A549 (cell line): ENCODE measurements around the gene CCDC127. TPM values are rescaled to one million over a fixed set of nuclear protein-coding genes. Genes with fewer than 3 reads are reported as not detected.

ENCODE experiments used
- ATAC-seq, 2 experiments: fragments of 200-7000 bp in 1 of 2; fragments of >200 bp in 1 of 2; cut with Nextera tagmentation in 1 of 2; cut with Tn5 transposase in 1 of 2; 3 replicates each; pipeline versions ENCODE4 v1.8.0 to v1.9.1; 2018 to 2020; ENCODE audit warnings: mild to moderate bottlenecking in 1 of 2, moderate library complexity in 1 of 2
- CTCF ChIA-PET: fragments of 300-600 bp; sonication (Branson Sonifier 250); formaldehyde crosslinking; extraction: SDS; loops from one replicate; lab custom pipeline; 2021; ENCODE audit warnings: antibody characterized with exemption, inconsistent platforms; lab: Yijun Ruan, JAX
- POLR2A ChIA-PET: fragments of 350-600 bp; formaldehyde crosslinking; extraction: SDS; loops from one replicate; lab custom pipeline; 2021; ENCODE audit warnings: antibody characterized with exemption, inconsistent platforms; lab: Yijun Ruan, JAX
- DNase-seq, 2 experiments: peaks; one replicate each; pipeline versions ENCODE4 v3.0.0 to v3.0.0-alpha.2; 2011 to 2016; ENCODE audit warnings: low read depth in 1 of 2, low spot score in 1 of 2
- FAIRE-seq: peaks from 2 replicates; lab custom pipeline; 2011; peaks lifted over from hg19 to GRCh38; lab: Jason Lieb, UNC
- H3K27ac ChIP-seq, 2 experiments: fragments of >200 bp; sonication (Bioruptor Twin); formaldehyde crosslinking; 3 replicates each; pipeline ENCODE4 v1.5.1; 2016 to 2017
- H3K4me1 ChIP-seq: fragments of >200 bp; sonication (Bioruptor Twin); formaldehyde crosslinking; 3 replicates; pipeline ENCODE4 v1.6.1; 2016
- H3K4me2 ChIP-seq: fragments of >200 bp; sonication (Bioruptor Twin); formaldehyde crosslinking; 3 replicates; pipeline ENCODE4 v1.6.1; 2016
- H3K4me3 ChIP-seq: fragments of >200 bp; sonication (Bioruptor Twin); formaldehyde crosslinking; 3 replicates; pipeline ENCODE4 v1.5.1; 2016
- H3K9me3 ChIP-seq: fragments of >200 bp; sonication (Bioruptor Twin); formaldehyde crosslinking; 3 replicates; pipeline ENCODE4 v1.6.1; 2016
- BHLHE40 ChIP-seq: IDR thresholded peaks from 2 replicates; pipeline ENCODE4 v1.6.1; 2012; ENCODE audit warnings: low read depth, low read length, inconsistent platforms
- CHD4 ChIP-seq: fragments of 200-600 bp; sonication (generic); IDR thresholded peaks from 2 replicates; pipeline ENCODE4 v1.6.1; 2016; ENCODE audit warnings: antibody characterized with exemption, mild to moderate bottlenecking, borderline replicate concordance
- EHF ChIP-seq: fragments of 250-450 bp; sonication (Bioruptor Pico); IDR thresholded peaks from 2 replicates; pipeline ENCODE4 v1.5.0; 2020; ENCODE audit warnings: mild to moderate bottlenecking
- EHMT2 ChIP-seq: fragments of 200-600 bp; sonication (generic); IDR thresholded peaks from 2 replicates; pipeline ENCODE4 v1.6.1; 2016; ENCODE audit warnings: antibody characterized with exemption, low read depth, mild to moderate bottlenecking, moderate library complexity
- ESRRA ChIP-seq: fragments of 150-350 bp; IDR thresholded peaks from 2 replicates; pipeline ENCODE4 v1.6.1; 2014; ENCODE audit warnings: mild to moderate bottlenecking, low read length, borderline replicate concordance
- FOXS1 ChIP-seq: fragments of 250-450 bp; sonication (Bioruptor Pico); IDR thresholded peaks from 2 replicates; pipeline ENCODE4 v1.5.0; 2020; ENCODE audit warnings: mild to moderate bottlenecking, moderate library complexity
- GATA3 ChIP-seq: IDR thresholded peaks from 2 replicates; pipeline ENCODE4 v1.6.1; 2012; ENCODE audit warnings: borderline replicate concordance
- HEYL ChIP-seq: fragments of 250-450 bp; sonication (Bioruptor Pico); IDR thresholded peaks from 2 replicates; pipeline ENCODE4 v1.8.0; 2021; ENCODE audit warnings: mild to moderate bottlenecking, moderate library complexity
- HOXA7 ChIP-seq: fragments of 250-450 bp; sonication (Bioruptor Pico); IDR thresholded peaks from 2 replicates; pipeline ENCODE4 v1.5.0; 2020; ENCODE audit warnings: mild to moderate bottlenecking, moderate library complexity
- HOXB13 ChIP-seq: fragments of 250-450 bp; sonication (Bioruptor Pico); IDR thresholded peaks from 2 replicates; pipeline ENCODE4 v1.5.0; 2020; ENCODE audit warnings: low read depth, mild to moderate bottlenecking, moderate library complexity
- JUN ChIP-seq, 2 experiments: fragments of >200 bp; sonication (Bioruptor Twin); formaldehyde crosslinking; IDR thresholded peaks; 2 replicates in 1 of 2; 3 replicates in 1 of 2; pipeline ENCODE4 v1.6.1; 2016 to 2017
- KDM1A ChIP-seq: fragments of 200-600 bp; sonication (generic); IDR thresholded peaks from 2 replicates; pipeline ENCODE4 v1.6.1; 2016; ENCODE audit warnings: low read depth, mild to moderate bottlenecking
- KDM5A ChIP-seq: fragments of 200-600 bp; sonication (generic); IDR thresholded peaks from 2 replicates; pipeline ENCODE4 v1.6.1; 2016; ENCODE audit warnings: antibody characterized with exemption, mild to moderate bottlenecking
- MYC ChIP-seq: IDR thresholded peaks from 2 replicates; pipeline ENCODE4 v1.6.1; 2012; ENCODE audit warnings: mild to moderate bottlenecking, inconsistent platforms, low read length, improper control_type of control experiment, borderline replicate concordance
- NPAS2 ChIP-seq: fragments of 250-450 bp; sonication (Bioruptor Pico); IDR thresholded peaks from 2 replicates; pipeline ENCODE4 v1.8.0; 2022; ENCODE audit warnings: mild to moderate bottlenecking, moderate library complexity, borderline replicate concordance
- RAD21 ChIP-seq, 2 experiments: fragments of >200 bp in 1 of 2; sonication (Bioruptor Twin) in 1 of 2; formaldehyde crosslinking in 1 of 2; IDR thresholded peaks in 1 of 2; conservative IDR thresholded peaks in 1 of 2; 2 replicates in 1 of 2; 3 replicates in 1 of 2; pipeline ENCODE4 v1.6.1; 2012 to 2018; ENCODE audit warnings: inconsistent platforms in 1 of 2
- RARB ChIP-seq: fragments of 250-450 bp; sonication (Bioruptor Pico); IDR thresholded peaks from 2 replicates; pipeline ENCODE4 v1.8.0; 2021; ENCODE audit warnings: mild to moderate bottlenecking, moderate library complexity
- RCOR1 ChIP-seq: fragments of 150-350 bp; IDR thresholded peaks from 2 replicates; pipeline ENCODE4 v1.6.1; 2014; ENCODE audit warnings: antibody characterized with exemption, low read length, low read depth
- RFX5 ChIP-seq: fragments of 450-650 bp; IDR thresholded peaks from 2 replicates; pipeline ENCODE4 v1.7.1; 2014; ENCODE audit warnings: antibody characterized with exemption, mild to moderate bottlenecking, moderate library complexity
- SREBF2 ChIP-seq: fragments of 450-650 bp; IDR thresholded peaks from 2 replicates; pipeline ENCODE4 v1.6.1; 2014; ENCODE audit warnings: mild to moderate bottlenecking, moderate library complexity
- TP53 ChIP-seq: fragments of 250-450 bp; sonication (Bioruptor Pico); IDR thresholded peaks from 2 replicates; pipeline ENCODE4 v1.5.0; 2021; ENCODE audit warnings: mild to moderate bottlenecking, moderate library complexity
- ZSCAN20 ChIP-seq: fragments of 250-450 bp; sonication (Bioruptor Pico); IDR thresholded peaks from 2 replicates; pipeline ENCODE4 v1.8.0; 2022; ENCODE audit warnings: mild to moderate bottlenecking, moderate library complexity
- WGBS: methylation state at CpG from one replicate; pipeline ENCODE4 v1.1.6; 2017; ENCODE audit errors: missing lambda C conversion rate; 5-methylcytosine and 5-hydroxymethylcytosine counted together
- polyA plus RNA-seq, 4 experiments: library from polyadenylated mRNA; depleted of rRNA in 3 of 4; stranded (reverse); fragments of >200 nt; fragmentation: RNase III in 1 of 4; extraction: RNeasy Plus Mini Kit Qiagen cat#74134 plus additional on column Dnase treatment in 1 of 4; gene quantifications; 2 replicates in 3 of 4; 3 replicates in 1 of 4; pipeline ENCODE4 v1.2.3, GENCODE V29; 2011 to 2017
- TF ChIP-seq, protein P1 (sequence below): fragments of 150-350 bp; IDR thresholded peaks from 2 replicates; pipeline ENCODE4 v1.6.1; 2014; ENCODE audit warnings: low read depth, mild to moderate bottlenecking, low read length
- TF ChIP-seq, protein P2 (sequence below): IDR thresholded peaks from 2 replicates; pipeline ENCODE4 v1.6.1; 2012; ENCODE audit warnings: low read depth, borderline replicate concordance
- TF ChIP-seq, protein P3 (sequence below): fragments of >200 bp; sonication (Bioruptor Twin); formaldehyde crosslinking; IDR thresholded peaks from 3 replicates; pipeline ENCODE4 v1.6.1; 2016
- TF ChIP-seq, protein P4 (sequence below): fragments of 250-450 bp; sonication (Bioruptor Pico); IDR thresholded peaks from 2 replicates; pipeline ENCODE4 v1.5.0; 2021; ENCODE audit warnings: mild to moderate bottlenecking, moderate library complexity, borderline replicate concordance
- TF ChIP-seq, protein P5 (sequence below): IDR thresholded peaks from 2 replicates; pipeline ENCODE4 v1.6.1; 2012

The CCDC127 gene
- polyA plus RNA-seq, 2 of the 4 experiments (the other 2 are of a cell fraction): 5.1 to 6.2 TPM

DNA sequence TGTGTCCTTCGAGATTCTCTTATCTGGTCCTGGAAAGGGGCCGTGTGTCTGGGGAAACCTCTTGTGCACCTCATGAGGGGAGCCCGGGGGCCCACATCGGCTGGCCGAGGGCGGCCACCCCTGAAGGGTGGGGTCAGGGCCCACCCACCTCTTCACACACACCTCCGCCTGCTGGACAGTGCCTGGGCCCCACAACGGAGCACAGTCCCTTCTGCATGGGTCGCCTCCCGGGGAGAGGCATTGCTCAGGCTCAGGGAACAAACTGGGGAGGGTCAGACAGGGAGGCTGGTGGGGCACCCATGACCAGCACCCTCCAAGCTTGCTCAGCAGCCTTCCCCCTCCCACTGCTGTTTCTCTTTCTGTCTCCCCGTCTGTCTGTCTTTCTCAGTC lies 28.0 kb downstream of the CCDC127 start:
- ATAC-seq: no peak
- DNase-seq: no peak
- H3K4me1 ChIP-seq: no peaks in the 10 kb centered on the region
- ChIA-PET POLR2A (interaction anchor here (1.5 kb wide), 1 partner anchor 81 kb away, joined by 5 read pairs; the partner anchor contains the start of gene PDCD6), CTCF (interaction anchor here (1.8 to 2.0 kb wide), 2 partner anchors 10 to 28 kb away, joined by 11 to 12 read pairs; partner anchors contain the start of genes CCDC127 and SDHA)
- TF ChIP-seq SREBF2 (no peak), NPAS2 (CRISPR knock-in tag) (no peak), EHF (no peak), ESRRA (no peak), FOXS1 (no peak), HOXB13 (CRISPR knock-in tag) (no peak), HEYL (CRISPR knock-in tag) (no peak), EHMT2 (no peak), KDM5A (no peak), RARB (CRISPR knock-in tag) (no peak), ZSCAN20 (CRISPR knock-in tag) (no peak), MYC (no peak), KDM1A (no peak), RCOR1 (no peak), RAD21 (conservative IDR thresholded peaks at IDR 0.05 in 1 of 2, IDR thresholded peaks at IDR 0.05 in 1 of 2) (no peak), GATA3 (no peak)
- TF ChIP-seq, protein P1, sequence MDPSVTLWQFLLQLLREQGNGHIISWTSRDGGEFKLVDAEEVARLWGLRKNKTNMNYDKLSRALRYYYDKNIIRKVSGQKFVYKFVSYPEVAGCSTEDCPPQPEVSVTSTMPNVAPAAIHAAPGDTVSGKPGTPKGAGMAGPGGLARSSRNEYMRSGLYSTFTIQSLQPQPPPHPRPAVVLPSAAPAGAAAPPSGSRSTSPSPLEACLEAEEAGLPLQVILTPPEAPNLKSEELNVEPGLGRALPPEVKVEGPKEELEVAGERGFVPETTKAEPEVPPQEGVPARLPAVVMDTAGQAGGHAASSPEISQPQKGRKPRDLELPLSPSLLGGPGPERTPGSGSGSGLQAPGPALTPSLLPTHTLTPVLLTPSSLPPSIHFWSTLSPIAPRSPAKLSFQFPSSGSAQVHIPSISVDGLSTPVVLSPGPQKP: no peak
- TF ChIP-seq, protein P2, sequence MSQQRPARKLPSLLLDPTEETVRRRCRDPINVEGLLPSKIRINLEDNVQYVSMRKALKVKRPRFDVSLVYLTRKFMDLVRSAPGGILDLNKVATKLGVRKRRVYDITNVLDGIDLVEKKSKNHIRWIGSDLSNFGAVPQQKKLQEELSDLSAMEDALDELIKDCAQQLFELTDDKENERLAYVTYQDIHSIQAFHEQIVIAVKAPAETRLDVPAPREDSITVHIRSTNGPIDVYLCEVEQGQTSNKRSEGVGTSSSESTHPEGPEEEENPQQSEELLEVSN: no peak
- TF ChIP-seq, protein P3, sequence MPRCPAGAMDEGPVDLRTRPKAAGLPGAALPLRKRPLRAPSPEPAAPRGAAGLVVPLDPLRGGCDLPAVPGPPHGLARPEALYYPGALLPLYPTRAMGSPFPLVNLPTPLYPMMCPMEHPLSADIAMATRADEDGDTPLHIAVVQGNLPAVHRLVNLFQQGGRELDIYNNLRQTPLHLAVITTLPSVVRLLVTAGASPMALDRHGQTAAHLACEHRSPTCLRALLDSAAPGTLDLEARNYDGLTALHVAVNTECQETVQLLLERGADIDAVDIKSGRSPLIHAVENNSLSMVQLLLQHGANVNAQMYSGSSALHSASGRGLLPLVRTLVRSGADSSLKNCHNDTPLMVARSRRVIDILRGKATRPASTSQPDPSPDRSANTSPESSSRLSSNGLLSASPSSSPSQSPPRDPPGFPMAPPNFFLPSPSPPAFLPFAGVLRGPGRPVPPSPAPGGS: no peak
- TF ChIP-seq, protein P4, sequence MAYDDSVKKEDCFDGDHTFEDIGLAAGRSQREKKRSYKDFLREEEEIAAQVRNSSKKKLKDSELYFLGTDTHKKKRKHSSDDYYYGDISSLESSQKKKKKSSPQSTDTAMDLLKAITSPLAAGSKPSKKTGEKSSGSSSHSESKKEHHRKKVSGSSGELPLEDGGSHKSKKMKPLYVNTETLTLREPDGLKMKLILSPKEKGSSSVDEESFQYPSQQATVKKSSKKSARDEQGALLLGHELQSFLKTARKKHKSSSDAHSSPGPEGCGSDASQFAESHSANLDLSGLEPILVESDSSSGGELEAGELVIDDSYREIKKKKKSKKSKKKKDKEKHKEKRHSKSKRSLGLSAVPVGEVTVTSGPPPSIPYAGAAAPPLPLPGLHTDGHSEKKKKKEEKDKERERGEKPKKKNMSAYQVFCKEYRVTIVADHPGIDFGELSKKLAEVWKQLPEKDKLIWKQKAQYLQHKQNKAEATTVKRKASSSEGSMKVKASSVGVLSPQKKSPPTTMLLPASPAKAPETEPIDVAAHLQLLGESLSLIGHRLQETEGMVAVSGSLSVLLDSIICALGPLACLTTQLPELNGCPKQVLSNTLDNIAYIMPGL (CRISPR knock-in tag): no peak
- no peaks in the 10 kb centered on the region for H3K9me3 ChIP-seq
- H3K4me2 ChIP-seq: no peak overlapping the region
- no peak overlapping the region for H3K4me3 ChIP-seq
- no peak for FAIRE-seq
- 65% methylated on average over 11 of the region's 11 CpGs for WGBS
- H3K27ac ChIP-seq: no peak overlapping the region

DNA sequence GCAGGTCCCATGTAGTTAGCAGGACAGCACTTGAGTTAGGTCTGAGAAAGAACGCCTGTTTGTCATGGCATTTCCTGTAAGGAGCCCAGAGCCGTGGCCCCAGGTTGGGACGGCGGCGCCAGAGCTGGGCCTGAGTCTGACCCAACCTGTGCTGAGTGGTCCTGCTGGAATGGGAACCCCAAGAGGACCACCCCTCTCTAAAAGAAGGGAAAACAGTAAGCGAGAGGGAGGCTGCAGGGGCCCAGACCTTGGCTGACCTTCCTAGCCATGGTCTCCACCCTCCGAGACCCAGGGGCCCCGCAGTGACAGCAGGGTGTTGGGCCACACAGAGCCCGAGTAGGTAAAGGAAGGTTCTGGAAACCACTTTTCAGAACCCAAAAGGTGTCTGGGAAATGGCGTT lies 28.5 kb downstream of the CCDC127 start:
- H3K4me1 ChIP-seq: no peaks in the 10 kb centered on the region
- no peak overlapping the region for H3K4me2 ChIP-seq
- TF ChIP-seq TP53 (CRISPR knock-in tag) (no peak), BHLHE40 (no peak), CHD4 (no peak), MYC (no peak), HOXB13 (CRISPR knock-in tag) (no peak), HOXA7 (no peak), RFX5 (no peak), JUN (IDR thresholded peaks at IDR 0.05) (no peak)
- TF ChIP-seq, protein P5, sequence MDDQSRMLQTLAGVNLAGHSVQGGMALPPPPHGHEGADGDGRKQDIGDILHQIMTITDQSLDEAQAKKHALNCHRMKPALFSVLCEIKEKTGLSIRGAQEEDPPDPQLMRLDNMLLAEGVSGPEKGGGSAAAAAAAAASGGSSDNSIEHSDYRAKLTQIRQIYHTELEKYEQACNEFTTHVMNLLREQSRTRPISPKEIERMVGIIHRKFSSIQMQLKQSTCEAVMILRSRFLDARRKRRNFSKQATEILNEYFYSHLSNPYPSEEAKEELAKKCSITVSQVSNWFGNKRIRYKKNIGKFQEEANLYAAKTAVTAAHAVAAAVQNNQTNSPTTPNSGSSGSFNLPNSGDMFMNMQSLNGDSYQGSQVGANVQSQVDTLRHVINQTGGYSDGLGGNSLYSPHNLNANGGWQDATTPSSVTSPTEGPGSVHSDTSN: no peak
- FAIRE-seq: no peak
- WGBS: 86% methylated on average over 9 of the region's 10 CpGs
- H3K9me3 ChIP-seq: no peaks in the 10 kb centered on the region
- no peak overlapping the region for H3K27ac ChIP-seq
- H3K4me3 ChIP-seq: no peak overlapping the region
- POLR2A ChIA-PET: no interaction called here
- no peak for ATAC-seq
- no peak for DNase-seq
- CTCF ChIA-PET: interaction anchor here (1.8 to 2.0 kb wide), 2 partner anchors 10 to 29 kb away, joined by 11 to 12 read pairs; partner anchors contain the start of genes CCDC127 and SDHA
